A549 (cell line): ENCODE measurements around the gene CARD10.

ENCODE experiments used
- BHLHE40 ChIP-seq: IDR thresholded peaks from 2 replicates; pipeline ENCODE4 v1.6.1; 2012; ENCODE audit warnings: low read depth, low read length, inconsistent platforms
- CEBPB ChIP-seq, 2 experiments: fragments of >200 bp in 1 of 2; sonication (Bioruptor Twin) in 1 of 2; formaldehyde crosslinking in 1 of 2; IDR thresholded peaks; 2 replicates each; pipeline ENCODE4 v1.6.1; 2012 to 2016
- HOXA7 ChIP-seq: fragments of 250-450 bp; sonication (Bioruptor Pico); IDR thresholded peaks from 2 replicates; pipeline ENCODE4 v1.5.0; 2020; ENCODE audit warnings: mild to moderate bottlenecking, moderate library complexity
- JUNB ChIP-seq: fragments of >200 bp; sonication (Bioruptor Twin); formaldehyde crosslinking; IDR thresholded peaks from 2 replicates; pipeline ENCODE4 v1.6.1; 2016
- PHF8 ChIP-seq: fragments of 200-600 bp; sonication (generic); IDR thresholded peaks from 2 replicates; pipeline ENCODE4 v1.6.1; 2016; ENCODE audit warnings: low read depth, mild to moderate bottlenecking, antibody characterized with exemption, moderate library complexity, borderline replicate concordance
- POLR2A ChIP-seq: IDR thresholded peaks from 2 replicates; pipeline ENCODE4 v1.6.1; 2012; ENCODE audit warnings: mild to moderate bottlenecking, low read length
- RCOR1 ChIP-seq: fragments of 150-350 bp; IDR thresholded peaks from 2 replicates; pipeline ENCODE4 v1.6.1; 2014; ENCODE audit warnings: antibody characterized with exemption, low read length, low read depth
- TF ChIP-seq, protein P1 (sequence below): fragments of >200 bp; sonication (Bioruptor Twin); formaldehyde crosslinking; IDR thresholded peaks from 3 replicates; pipeline ENCODE4 v1.5.1; 2016
- TF ChIP-seq, protein P2 (sequence below): IDR thresholded peaks from 2 replicates; pipeline ENCODE4 v1.6.1; 2012

DNA sequence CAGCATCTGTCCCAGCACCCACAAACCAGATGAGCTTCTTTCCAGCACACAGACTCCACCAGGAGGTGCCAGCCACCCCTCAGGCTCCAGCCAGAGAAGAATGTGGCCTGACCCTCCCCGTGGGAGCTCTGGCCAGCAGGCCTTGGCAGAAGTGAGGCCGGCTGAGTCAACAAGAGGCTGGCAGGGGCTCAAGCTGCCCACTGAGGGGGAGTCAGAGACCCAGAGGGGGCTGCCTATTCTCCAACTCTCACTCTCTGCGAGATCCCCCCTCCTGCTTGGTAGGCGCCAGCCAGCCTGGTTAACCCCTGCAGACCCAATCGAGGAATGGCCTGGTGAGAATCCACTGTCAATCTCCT is 30.5 kb upstream of the CARD10 start:
- TF ChIP-seq RCOR1, result no peak
- TF ChIP-seq, protein P1, sequence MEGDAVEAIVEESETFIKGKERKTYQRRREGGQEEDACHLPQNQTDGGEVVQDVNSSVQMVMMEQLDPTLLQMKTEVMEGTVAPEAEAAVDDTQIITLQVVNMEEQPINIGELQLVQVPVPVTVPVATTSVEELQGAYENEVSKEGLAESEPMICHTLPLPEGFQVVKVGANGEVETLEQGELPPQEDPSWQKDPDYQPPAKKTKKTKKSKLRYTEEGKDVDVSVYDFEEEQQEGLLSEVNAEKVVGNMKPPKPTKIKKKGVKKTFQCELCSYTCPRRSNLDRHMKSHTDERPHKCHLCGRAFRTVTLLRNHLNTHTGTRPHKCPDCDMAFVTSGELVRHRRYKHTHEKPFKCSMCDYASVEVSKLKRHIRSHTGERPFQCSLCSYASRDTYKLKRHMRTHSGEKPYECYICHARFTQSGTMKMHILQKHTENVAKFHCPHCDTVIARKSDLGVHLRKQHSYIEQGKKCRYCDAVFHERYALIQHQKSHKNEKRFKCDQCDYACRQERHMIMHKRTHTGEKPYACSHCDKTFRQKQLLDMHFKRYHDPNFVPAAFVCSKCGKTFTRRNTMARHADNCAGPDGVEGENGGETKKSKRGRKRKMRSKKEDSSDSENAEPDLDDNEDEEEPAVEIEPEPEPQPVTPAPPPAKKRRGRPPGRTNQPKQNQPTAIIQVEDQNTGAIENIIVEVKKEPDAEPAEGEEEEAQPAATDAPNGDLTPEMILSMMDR, result no peak
- TF ChIP-seq, protein P2, sequence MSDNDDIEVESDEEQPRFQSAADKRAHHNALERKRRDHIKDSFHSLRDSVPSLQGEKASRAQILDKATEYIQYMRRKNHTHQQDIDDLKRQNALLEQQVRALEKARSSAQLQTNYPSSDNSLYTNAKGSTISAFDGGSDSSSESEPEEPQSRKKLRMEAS, result no peak
- no peak for TF ChIP-seq JUNB
- no peak for TF ChIP-seq BHLHE40
- no peak for TF ChIP-seq CEBPB (IDR thresholded peaks at IDR 0.05)
- no peak for TF ChIP-seq POLR2A
- TF ChIP-seq HOXA7 (CRISPR knock-in tag), result no peak
- TF ChIP-seq PHF8, result no peak
